Measurements from ENCODE around the gene FBRSL1.
A peak's percentile ranks its signal among the peaks of the same experiment; 100 is the strongest.

The FBRSL1 gene

DNA sequence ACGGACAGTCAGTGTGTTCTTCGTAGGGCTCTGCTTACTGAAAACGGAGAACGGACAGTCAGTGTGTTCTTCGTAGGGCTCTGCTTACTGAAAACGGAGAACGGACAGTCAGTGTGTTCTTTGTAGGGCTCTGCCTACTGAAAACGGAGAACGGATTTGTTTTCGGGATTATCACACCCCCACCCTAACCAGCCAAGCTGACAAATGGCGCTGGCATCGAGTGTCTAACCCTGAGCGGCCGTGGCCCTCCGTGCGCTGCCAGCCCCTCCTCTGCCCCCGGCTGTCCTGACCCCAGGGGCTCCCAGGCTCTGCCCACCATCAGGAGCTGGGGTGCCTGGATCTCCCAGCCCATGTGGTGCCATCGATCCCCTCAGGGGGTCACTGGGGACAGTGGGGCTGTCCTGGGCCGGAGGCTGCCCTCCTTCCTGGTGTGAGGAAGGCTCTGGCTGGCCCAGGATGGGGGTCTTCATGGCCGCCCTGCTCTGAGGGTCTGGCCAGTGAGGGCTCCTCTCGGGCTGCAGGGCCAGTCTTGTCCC is 57.3 kb downstream of the FBRSL1 start:
- TF ChIP-seq, protein P1, sequence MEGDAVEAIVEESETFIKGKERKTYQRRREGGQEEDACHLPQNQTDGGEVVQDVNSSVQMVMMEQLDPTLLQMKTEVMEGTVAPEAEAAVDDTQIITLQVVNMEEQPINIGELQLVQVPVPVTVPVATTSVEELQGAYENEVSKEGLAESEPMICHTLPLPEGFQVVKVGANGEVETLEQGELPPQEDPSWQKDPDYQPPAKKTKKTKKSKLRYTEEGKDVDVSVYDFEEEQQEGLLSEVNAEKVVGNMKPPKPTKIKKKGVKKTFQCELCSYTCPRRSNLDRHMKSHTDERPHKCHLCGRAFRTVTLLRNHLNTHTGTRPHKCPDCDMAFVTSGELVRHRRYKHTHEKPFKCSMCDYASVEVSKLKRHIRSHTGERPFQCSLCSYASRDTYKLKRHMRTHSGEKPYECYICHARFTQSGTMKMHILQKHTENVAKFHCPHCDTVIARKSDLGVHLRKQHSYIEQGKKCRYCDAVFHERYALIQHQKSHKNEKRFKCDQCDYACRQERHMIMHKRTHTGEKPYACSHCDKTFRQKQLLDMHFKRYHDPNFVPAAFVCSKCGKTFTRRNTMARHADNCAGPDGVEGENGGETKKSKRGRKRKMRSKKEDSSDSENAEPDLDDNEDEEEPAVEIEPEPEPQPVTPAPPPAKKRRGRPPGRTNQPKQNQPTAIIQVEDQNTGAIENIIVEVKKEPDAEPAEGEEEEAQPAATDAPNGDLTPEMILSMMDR (conservative IDR thresholded peaks at IDR 0.05; ENCODE audit: low read depth, low read length): no peak
- no peak for DNase-seq (ENCODE audit: low read depth)
- no peak overlapping the region for H3K4me3 ChIP-seq (ENCODE audit: low read depth, low read length)

DNA sequence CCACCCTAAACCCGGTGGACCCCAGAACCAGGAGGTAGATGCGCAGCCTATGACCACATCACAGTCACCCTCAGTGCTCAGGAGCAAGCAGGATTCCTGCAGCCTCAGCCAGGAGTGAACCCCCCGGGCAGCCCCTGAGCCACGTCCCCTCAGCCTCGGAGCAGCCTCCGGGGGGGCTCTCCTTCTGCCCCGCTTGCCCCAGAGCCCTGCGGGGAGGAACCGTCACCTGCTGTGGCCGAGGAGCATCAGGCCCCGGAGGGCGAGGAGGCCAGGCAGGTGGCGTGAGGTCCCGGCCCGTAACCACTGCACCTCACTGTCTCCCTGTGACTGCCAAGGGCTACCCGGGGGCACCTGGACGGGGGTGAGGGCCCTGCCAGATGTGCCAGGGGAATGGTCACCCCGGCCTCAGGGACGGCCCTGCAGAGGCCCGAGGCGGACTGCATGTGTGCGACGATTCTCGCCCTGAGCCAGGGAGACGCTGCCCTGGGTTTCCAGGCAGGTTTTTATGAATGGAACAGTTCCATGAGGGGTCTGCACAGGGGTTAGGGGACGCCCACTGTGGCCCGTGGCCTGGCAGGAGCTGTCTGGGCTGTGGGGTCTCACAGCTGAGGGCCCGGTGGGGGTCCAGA is 58.6 kb downstream of the FBRSL1 start:
- DNase-seq (ENCODE audit: low read depth): no peak
- TF ChIP-seq, protein P1 (conservative IDR thresholded peaks at IDR 0.05; ENCODE audit: low read depth, low read length): no peak
- no peak overlapping the region for H3K4me3 ChIP-seq (ENCODE audit: low read depth, low read length)

DNA sequence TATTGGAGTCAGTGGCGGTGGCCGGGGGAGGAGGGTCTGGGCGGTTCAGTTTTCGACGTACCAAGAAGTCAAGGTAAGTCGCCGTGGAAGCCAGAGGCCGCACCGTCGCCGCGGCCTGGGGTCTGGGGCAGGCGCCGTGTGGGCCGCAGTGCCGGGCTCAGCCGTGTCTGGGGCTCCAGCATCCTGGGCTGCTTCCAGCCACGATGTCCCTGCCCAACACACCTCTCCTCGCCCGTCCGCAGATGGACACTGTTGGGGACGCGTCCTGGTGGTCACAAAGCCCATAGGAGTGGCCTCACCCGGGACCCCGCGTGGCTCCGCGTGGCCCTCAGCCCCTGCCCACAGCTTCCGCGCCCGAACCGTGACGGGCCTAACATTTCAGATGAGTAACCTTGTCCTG is 59.1 kb downstream of the FBRSL1 start:
- H3K4me3 ChIP-seq (ENCODE audit: low read depth, low read length): no peak overlapping the region
- DNase-seq (ENCODE audit: low read depth): no peak
- TF ChIP-seq, protein P1 (conservative IDR thresholded peaks at IDR 0.05; ENCODE audit: low read depth, low read length): no peak

DNA sequence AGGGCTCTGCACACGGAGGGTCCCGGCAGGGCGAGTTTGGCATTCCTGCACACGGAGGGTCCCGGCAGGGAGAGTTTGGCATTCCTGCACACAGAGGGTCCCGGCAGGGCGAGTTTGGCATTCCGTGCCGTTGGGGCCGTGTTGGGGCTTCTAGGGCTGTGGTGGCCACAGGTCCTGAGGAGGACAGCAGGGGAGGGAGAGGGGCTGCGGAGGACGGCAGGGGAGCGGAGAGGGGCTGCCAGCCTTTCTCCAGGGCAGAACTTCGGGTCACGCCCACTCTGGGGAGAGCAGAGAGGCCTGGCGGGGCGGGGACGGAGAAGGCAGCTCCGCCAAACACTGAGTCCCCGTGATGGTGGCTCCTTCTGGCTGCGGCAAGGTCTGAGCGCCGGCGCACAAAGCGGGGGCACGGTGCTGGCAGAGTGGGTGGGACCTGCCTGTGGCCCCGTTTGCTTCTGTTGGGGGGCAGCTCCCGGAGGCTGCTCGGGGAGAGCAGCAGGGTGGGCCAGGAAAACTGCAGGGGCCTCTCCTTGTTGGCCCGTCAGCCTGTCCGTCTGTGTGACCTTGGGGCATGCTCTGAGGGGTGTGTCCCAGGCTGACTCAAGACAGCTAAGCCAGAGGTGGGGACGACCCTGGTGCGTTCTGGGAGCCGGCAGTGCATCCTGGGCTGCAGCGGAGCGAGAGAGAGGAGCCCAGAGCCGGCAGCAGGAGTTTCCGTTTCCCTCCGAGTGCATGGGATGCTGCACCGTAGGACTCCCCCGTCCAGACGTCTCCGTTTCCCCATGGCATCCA is 60.3 kb downstream of the FBRSL1 start:
- peak; percentile 41 for DNase-seq (ENCODE audit: low read depth)
- H3K4me3 ChIP-seq (ENCODE audit: low read depth, low read length): peak overlapping the region; percentile 4
- TF ChIP-seq, protein P1 (conservative IDR thresholded peaks at IDR 0.05; ENCODE audit: low read depth, low read length): no peak

DNA sequence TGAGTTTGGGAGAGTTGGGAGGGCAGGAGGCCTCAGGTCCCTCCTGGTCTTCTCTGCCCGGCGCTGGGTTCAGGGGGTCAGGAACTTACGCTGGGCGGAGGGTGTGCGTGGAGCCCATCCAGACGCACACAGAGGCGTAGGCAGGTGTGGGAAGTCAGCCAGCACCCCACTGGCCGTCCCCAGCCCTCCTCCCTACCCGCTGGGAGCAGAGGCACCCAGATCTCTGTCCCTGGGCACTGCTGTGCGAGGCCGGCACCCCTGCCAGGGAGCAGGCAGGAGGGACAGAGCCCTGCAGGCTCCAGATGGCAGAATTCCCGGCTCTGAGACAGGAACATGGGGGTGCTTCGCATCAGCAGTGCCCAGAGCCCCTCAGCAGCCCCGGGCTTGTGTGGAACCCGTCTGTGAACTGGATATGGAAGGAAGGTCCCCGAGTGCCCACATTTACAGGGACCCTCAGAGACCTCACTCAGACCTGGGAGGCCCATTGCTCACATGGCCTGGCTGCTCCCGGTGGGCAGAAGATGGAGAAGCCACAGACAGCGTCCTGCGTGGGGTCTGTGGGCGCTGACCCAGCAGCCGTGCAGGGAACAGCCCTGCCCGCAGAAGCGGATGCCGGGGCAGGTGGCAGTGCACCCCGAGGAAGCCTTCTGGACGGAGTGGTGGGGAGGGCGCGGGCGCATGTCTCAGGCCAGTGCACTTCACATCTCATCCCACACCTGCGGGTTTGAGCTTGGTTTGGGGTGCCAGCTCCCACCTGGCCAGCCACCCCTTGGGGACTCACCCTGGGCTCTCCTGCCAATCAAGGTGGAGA is 61.1 kb downstream of the FBRSL1 start:
- TF ChIP-seq, protein P1 (conservative IDR thresholded peaks at IDR 0.05; ENCODE audit: low read depth, low read length): no peak
- no peak for DNase-seq (ENCODE audit: low read depth)
- H3K4me3 ChIP-seq (ENCODE audit: low read depth, low read length): no peak overlapping the region

DNA sequence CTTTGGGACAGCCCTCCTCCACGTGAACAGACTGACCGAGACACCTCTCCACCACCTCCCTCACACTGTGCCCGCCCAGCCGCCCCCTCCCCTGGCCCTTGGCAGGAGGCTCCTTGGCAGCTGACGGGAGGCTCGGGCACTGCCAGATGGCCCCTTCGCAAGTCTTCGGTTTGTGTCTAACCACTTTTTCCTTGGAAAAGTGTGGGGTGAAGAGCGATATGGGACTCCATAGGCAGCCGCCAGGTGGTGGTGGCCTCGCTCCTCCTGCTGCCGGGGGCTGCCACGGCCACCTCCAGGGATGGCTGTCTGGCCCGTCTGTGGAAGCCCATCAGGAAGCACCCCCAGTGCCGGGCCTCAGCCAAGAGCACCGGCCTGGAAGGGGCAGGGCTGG is 61.7 kb downstream of the FBRSL1 start:
- TF ChIP-seq, protein P1 (conservative IDR thresholded peaks at IDR 0.05; ENCODE audit: low read depth, low read length): no peak
- H3K4me3 ChIP-seq (ENCODE audit: low read depth, low read length): no peak overlapping the region
- DNase-seq (ENCODE audit: low read depth): no peak

Data from choroid plexus epithelial cell (primary cell).